HG02798 (cell line): Measurements from ENCODE around the gene MMP24.
A peak's percentile ranks its signal among the peaks of the same experiment; 100 is the strongest.

ENCODE experiments used
- ATAC-seq: cut with Tn5 transposase; IDR thresholded peaks from one replicate; pipeline ENCODE4 v1.9.1; 2021; ENCODE audit warnings: mild to moderate bottlenecking; ENCODE audit not compliant: unreplicated experiment, poor library complexity

The MMP24 gene

GRCh38 chr20:35275741-35276251 lies 49.3 kb downstream of the MMP24 start:
- no peak for ATAC-seq

DNA sequence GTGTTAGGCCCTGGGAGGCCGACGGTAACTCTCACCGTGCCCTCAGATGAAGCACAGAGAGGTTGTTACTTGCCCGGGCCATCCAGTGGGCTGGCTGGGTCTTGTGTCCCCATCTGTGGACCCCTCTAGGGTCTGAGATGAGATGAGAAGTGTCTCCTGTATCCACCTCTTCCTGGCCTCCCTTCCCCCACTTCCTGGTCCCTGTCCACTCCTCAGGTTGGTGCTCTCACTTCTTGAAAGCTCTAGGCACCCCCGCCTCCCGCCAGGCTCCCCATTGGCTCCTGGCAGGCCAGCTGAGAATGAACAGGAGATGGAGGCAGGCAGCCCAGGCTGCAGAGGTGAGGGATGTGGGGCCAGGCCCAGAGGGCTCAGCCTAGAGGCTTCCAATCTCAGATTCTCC lies 49.9 kb downstream of the MMP24 start:
- ATAC-seq: no peak

DNA sequence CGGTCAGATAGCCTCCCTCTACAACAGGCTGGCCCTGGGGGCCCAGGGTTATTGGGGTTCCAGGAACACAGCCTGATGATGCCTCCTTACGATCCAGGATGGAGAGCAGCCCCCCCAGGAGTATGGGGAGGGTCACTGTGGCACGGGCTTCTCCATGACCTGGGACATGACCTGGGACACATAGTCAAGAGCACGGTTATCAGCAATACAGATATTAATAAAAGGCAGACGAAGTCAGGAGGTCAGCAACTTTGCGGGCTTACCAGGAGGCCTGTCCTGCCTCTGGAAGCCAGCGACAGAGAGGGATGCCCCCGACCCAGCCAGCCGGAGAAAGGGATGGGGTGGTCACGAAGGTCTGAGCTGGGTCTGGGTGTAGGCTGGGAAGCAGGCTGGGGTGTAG lies 50.6 kb downstream of the MMP24 start:
- ATAC-seq: no peak

GRCh38 chr20:35277531-35278395 lies 51.3 kb downstream of the MMP24 start, which contains the start of gene MMP24OS:
MMP24OS (minus strand) TSS chr20:35278122; CDS start chr20:35277929, 193 bp downstream.
- ATAC-seq: peak; percentile 89

DNA sequence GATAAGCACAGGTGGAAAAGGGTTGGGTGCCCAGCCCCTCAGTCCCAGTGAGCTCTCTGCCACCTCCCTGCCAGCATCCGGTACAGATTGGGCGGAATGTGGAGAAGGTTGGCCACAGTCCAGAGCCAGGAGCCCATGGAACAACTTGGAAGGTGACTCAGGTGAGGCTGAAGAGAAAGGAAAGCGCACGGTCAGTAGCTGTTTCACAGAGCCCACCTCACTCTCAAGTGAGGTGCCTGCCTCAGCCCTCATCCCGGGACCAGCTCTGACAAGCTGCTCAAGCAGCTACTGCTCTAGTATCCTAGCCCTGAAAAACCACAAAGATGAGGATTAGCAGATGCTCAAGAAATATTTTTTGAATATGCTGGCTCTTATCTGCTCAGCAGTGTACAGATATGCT lies 52.5 kb downstream of the MMP24 start:
- no peak for ATAC-seq

- no peak for ATAC-seq
These were observed 53.2 kb downstream of the MMP24 start for GRCh38 chr20:35279533-35280174.

DNA sequence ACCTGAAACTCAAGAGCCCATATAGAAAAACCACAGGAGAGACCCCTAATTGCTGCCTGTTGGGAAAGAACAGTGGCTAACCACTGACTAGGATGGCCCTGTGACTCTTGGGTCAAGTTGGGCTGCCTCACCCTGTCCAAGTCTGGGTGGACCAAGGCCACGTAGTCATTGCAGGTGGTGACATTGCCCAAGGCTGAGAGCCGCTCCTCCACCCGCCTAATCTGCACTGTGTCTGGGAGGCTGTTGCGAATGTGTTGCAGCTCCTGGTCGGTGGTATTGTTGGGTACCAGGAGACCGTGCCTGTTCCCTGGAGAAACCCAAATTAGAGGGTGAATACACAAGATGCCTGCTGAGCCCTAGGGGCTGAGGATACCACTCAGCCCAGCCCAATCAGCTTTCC lies 54.0 kb downstream of the MMP24 start:
- no peak for ATAC-seq

- ATAC-seq: no peak
These were observed 55.1 kb downstream of the MMP24 start for GRCh38 chr20:35281506-35282101.

- ATAC-seq: peak; percentile 22
These were observed 57.2 kb downstream of the MMP24 start for GRCh38 chr20:35283441-35284266.

DNA sequence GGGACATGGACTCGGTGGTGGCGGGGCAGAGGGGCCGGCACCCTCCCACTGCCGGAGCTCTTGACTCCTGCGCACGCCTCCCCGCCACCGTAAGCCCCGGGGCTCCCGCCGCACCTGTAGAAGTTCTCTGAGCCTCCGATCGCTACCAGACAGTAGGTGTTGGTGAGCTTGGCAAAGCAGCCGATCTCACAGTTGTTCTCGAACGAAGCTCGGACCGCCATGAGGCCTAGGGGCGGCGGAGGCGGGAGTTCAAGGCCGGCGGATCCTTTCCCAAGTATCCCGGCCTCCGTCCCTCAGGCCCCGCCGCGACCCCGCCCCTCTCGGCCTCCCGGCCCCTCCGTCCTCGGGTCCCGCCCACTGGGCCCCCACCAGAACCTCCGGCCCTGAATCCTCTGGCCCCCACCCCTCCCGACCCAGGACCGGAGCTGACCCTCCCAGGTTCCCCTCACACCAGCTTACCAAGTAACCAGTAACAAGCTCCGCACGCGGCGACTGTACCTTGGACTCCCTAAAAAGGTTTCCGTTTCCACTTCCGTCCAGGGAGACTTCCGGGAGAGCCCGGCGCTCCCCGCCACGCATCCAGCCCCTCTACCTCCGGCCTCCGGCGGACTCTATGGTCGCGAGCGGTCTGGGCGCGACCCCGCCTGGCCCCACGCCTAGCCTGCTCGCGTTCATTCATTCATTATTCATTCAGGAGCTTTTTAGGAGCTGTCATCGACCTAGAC lies 57.9 kb downstream of the MMP24 start, which contains the start of gene EIF6:
TSS of gene EIF6 (minus strand) at position 506 of the 725 bp plus-strand sequence. CDS start at position 221, 285 bp downstream.
- ATAC-seq: peak; percentile 82

DNA sequence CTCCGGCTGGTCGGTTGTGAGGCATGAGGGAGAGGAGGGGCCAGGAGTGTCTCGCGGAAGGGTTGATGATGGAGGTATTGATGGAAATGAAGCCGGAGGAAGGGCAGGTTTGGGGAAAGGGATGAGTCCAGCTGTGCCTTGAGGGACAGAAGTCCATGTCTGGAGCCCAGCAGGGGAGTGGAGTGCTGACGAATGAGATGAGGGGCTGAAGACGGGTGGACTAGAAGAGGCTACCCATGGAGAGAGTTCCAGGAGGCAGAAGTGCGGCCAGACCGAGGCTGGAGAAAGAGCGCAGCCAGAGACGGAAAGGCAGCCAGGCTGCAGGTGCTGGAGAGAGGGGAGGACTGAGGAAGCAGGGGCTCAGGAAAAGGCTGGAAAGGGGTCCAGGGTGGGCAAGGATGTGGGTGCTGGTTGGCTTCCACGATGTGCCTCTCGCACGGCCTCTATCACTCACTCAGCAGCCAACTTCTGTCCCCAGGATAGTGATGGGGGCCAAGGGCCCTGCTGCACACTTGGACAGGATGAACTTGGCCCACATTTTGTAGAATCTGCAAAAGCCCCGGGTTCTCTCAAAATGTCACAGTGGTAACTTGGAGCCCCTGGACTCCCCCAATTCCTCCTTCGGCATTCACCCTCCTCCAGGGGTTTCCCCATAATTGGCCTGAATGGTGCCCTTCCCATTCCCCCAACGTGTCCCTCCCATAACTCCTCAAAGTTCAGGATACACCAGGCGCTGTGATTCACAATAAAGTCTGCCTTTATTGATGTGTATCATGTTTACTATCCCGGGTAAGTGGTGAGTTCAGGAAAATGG lies 58.7 kb downstream of the MMP24 start:
- no peak for ATAC-seq

DNA sequence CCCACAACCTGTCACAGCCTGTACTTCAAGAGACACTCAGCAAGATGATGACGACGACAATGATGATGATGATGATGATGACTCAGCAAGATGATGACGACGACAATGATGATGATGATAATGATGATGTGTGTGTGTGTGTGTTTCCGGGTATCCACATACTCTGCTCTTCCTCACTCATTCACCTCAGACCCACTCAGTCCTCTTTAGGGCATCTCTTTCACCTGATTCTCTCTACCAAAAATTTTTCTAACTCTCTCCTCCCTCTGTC lies 59.3 kb downstream of the MMP24 start:
- no peak for ATAC-seq

DNA sequence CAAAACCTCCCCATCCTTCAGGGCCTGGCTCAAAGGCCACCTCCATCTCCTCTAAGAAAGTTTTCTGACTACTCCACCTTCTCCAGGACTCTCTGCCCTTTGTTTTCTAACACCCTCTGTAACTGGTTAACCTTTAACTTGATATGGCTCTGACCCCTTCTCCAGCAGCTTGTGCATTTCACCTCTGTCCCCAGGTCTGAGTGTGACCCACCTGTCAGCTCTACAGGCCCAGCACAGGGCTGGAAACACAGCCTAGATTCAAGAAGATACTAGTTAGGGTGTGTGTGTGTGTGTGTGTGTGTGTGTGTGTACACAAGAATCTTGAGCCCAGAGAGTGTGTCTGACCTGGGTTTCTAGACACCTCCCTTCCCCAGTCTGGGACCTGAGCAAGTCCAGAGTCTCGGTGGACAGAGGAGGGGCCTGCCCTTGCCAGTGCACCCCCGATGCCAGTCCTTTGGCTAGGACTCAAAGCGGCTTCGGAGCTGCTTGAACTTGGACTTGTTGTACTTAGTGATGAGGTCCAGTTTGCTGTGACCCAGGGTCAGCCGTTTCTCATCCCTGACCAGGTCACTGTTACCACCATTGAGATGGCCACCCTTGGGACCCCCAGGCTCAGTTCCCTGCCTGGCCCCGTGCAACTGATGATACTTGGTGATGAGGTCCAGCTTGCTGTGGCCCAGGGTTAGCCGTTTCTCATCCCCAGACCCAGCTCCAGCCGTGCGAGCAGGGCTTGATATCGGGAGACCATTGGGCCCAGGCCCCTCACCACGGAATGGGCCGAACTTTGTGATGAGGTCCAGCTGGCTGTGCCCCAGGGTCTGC lies 59.8 kb downstream of the MMP24 start:
- ATAC-seq: no peak

DNA sequence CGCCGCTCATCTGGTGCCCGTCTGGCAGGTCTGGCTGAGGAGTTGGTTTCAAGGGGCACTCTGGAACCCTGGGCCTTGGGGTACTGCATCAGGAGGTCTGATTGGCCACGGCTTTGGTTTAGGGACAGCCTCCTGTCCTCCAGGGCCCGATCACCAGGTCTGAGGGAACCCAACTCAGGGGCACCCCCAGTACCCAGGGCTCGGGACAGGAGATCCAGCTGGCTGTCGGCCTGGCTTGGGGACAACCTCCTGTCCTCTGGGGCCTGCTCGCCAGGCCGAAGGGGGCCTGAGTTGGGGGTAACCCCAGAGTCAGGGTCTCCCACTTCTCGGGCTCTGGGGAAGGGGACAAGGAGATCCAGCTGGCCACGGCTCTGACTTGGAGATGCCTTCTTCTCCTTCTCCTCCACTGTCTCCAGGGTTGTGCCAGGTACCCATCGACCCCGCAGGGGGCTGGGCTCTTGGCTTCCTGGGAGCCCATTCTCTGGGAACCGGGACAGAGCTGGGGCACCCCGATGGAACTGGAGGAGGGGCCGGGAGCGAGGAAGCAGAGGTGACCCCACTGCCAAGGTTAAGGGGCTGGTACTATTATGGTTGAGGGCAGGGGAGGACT lies 60.5 kb downstream of the MMP24 start:
- ATAC-seq: no peak

- ATAC-seq: no peak
These were observed 61.2 kb downstream of the MMP24 start for GRCh38 chr20:35287509-35288324.

DNA sequence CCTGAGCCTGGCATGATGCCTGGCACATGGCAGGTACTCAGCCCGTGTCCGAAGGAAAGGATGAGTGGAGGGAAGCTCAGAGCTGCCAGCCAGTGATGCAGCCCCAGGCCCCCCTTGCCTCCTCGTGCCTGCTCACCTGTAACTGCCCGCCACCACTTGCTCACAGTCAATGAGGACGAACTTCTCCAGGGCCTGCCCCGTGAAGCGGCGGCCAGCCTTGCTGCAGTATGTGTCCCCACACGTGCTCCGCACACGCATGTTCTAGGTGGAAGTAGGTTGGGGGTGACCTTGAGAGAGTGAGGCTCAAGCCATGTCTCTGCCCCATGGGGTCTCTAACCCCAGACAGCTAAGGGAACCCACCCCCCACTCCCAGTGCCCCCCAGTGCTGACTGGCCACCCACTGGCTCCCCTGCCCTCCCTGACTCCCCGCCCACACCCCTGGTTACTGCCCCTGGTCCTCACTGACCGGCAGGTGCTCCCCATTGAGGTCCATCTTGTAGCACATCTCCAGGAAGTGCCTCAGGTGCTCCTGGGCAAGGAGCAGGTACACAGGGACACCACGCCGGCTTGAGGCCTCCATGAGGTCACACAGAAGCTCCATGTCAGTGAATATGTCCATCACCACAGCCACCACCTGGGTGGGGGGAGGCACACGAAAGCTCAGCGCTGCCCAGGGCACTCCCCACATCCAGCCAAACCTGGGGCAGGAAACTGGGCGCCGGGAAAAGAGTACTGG lies 62.0 kb downstream of the MMP24 start:
- no peak for ATAC-seq
